Memory B cell (primary cell): ENCODE results near the gene EEF2.
"Not testable (repeated sequence)": the region's sequence is repeated elsewhere in the genome, so short reads cannot be mapped to it uniquely, and the experiment has no call there.

Experiments used
- ATAC-seq: fragments of 150-1000 bp; cut with Tn5 transposase; 2 replicates; pipeline ENCODE4 v1.10.0; 2021; ENCODE audit warnings: low read depth, mild to moderate bottlenecking, moderate library complexity
- DNase-seq, 2 donors: peaks; one replicate each; pipeline ENCODE4 v3.0.0; 2022; ENCODE audit warnings: low spot score in 2 of 2
- H3K27ac Mint-ChIP-seq: one replicate; pipeline ENCODE4 v1.8.0; 2022; ENCODE audit warnings: mild to moderate bottlenecking, moderate library complexity, mixed read lengths
- H3K27me3 Mint-ChIP-seq: one replicate; pipeline ENCODE4 v1.8.0; 2022; ENCODE audit warnings: mixed read lengths
- H3K36me3 Mint-ChIP-seq: one replicate; pipeline ENCODE4 v1.8.0; 2022; ENCODE audit warnings: mild to moderate bottlenecking, mixed read lengths
- H3K4me1 Mint-ChIP-seq: one replicate; pipeline ENCODE4 v1.8.0; 2022; ENCODE audit warnings: mixed read lengths
- H3K4me3 Mint-ChIP-seq: one replicate; pipeline ENCODE4 v1.8.0; 2022; ENCODE audit warnings: mild to moderate bottlenecking, moderate library complexity, mixed read lengths
- H3K9me3 Mint-ChIP-seq: one replicate; pipeline ENCODE4 v1.8.0; 2022; ENCODE audit warnings: mixed read lengths

Gene EEF2

GRCh38 chr19:4009990-4010807, 24.9 kb upstream of the EEF2 start:
- H3K4me1 Mint-ChIP-seq, result peaks cover 22% of the 10 kb centered on the region
- H3K27ac Mint-ChIP-seq, result no peak overlapping the region
- peaks cover 3% of the 10 kb centered on the region for H3K36me3 Mint-ChIP-seq
- no peak for ATAC-seq
- H3K9me3 Mint-ChIP-seq, result no peaks in the 10 kb centered on the region
- DNase-seq, result no peak
- no peak overlapping the region for H3K4me3 Mint-ChIP-seq
- no peaks in the 10 kb centered on the region for H3K27me3 Mint-ChIP-seq

GRCh38 chr19:4007836-4008539, 22.7 kb upstream of the EEF2 start:
- peaks cover 19% of the 10 kb centered on the region for H3K4me1 Mint-ChIP-seq
- H3K9me3 Mint-ChIP-seq, result no peaks in the 10 kb centered on the region
- peak overlapping the region; percentile 90 for H3K4me3 Mint-ChIP-seq
- no peaks in the 10 kb centered on the region for H3K27me3 Mint-ChIP-seq
- peak overlapping the region; percentile 85 for H3K27ac Mint-ChIP-seq
- H3K36me3 Mint-ChIP-seq, result peaks cover 2% of the 10 kb centered on the region
- no peak for ATAC-seq
- no peak for DNase-seq

GRCh38 chr19:4007021-4007835, 22.0 kb upstream of the EEF2 start, which contains the start of gene PIAS4:
Gene PIAS4 (plus strand): TSS chr19:4007736. CDS start chr19:4007761, 25 bp downstream.
- Mint-ChIP-seq H3K27ac (peak within 1 kb of the TSS; percentile 85), H3K36me3 (no peaks in the 10 kb centered on the region), H3K4me3 (peak within 1 kb of the TSS; percentile 90), H3K4me1 (peaks cover 17% of the 10 kb centered on the region), H3K27me3 (no peaks in the 10 kb centered on the region), H3K9me3 (no peaks in the 10 kb centered on the region)
- DNase-seq, result peak; percentile 86 to 89
- peak; percentile 84 for ATAC-seq

DNA sequence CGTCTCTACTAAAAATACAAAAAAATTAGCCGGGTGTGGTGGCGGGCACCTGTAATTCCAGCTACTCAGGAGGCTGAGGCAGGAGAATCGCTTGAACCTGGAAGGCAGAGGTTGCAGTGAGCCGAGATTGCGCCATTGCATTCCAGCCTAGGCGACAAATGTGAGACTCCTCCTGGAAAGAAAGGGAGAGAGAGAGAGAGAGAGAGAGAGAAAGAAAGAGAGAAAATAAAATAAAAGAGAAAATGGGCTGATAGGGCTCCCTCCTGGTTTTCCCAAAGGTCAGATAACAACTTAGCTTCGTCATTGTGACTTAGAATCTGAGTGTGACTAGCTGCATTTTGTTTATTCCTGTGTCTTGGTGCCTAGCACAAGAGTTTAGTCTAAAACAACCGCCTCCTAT, 20.2 kb upstream of the EEF2 start:
- H3K9me3 Mint-ChIP-seq, ATAC-seq, H3K27ac Mint-ChIP-seq, H3K36me3 Mint-ChIP-seq, H3K4me3 Mint-ChIP-seq, DNase-seq, H3K27me3 Mint-ChIP-seq: not testable (repeated sequence)
- H3K4me1 Mint-ChIP-seq, result peaks cover 12% of the 10 kb centered on the region

DNA sequence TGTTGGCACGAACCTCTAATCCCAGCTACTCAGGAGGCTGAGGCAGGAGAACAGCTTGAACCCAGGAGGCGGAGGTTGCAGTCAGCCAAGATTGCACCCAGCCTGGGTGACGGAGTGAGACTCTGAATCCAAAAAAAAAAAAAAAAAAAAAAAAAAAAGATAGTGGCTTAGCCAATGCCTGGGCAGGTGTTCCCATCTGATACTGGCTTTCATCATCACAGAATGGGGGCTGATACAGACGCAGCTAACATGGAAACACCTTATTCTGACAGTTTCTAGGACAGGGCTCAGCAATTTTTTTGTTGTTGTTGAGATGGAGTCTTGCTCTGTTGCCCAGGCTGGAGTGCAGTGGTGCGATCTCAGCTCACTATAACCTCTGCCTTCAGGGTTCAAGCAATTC, 15.5 kb upstream of the EEF2 start:
- not testable (repeated sequence) for ATAC-seq, H3K4me3 Mint-ChIP-seq, H3K36me3 Mint-ChIP-seq, H3K4me1 Mint-ChIP-seq, DNase-seq, H3K9me3 Mint-ChIP-seq, H3K27me3 Mint-ChIP-seq, H3K27ac Mint-ChIP-seq

DNA sequence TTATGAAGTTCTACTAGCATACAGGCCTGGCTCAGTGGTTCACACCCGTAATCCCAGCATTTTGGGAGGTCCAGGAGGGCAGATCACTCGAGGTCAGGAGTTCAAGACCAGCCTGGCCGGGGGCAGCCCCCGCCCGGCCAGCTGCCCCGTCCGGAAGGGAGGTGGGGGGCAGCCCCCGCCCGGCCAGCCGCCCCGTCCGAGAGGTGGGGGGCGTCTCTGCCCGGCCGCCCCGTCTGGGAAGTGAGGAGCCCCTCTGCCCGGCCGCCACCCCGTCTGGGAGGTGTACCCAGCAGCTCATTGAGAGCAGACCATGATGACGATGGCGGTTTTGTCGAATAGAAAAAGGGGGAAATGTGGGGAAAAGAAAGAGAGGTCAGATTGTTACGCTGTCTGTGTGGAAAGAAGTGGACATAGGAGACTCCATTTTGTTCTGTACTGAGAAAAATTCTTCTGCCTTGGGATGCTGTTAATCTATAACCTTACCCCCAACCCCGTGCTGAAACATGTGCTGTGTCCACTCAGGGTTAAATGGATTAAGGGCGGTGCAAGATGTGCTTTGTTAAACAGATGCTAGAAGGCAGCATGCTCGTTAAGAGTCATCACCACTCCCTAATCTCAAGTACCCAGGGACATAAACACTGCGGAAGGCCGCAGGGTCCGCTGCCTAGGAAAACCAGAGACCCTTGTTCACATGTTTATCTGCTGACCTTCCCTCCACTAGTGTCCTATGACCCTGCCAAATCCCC, 13.6 kb upstream of the EEF2 start:
- not testable (repeated sequence) for H3K36me3 Mint-ChIP-seq, DNase-seq, H3K9me3 Mint-ChIP-seq, H3K4me3 Mint-ChIP-seq, ATAC-seq, H3K4me1 Mint-ChIP-seq, H3K27me3 Mint-ChIP-seq
- peak overlapping the region; percentile 38 for H3K27ac Mint-ChIP-seq

DNA sequence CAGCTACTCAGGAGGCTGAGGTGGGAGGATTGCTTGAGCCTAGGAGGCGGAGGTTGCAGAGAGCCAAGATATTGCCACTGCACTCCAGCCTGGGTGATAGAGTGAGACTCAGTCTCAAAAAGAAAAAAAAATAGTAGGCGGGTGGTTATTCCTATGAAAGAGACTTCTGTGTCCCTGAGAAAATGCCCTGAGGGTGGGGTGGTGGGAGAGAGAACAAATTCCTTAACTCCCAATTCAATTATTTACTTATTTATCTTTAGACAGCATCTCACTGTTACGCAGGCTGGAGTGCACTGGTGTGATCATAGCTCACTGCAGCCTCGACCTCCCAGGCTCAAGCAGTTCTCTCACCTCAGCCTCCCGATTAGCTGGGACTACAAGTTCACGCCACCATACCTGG, 10.3 kb upstream of the EEF2 start:
- H3K27me3 Mint-ChIP-seq, result no peaks in the 10 kb centered on the region
- H3K9me3 Mint-ChIP-seq, result peaks cover 2% of the 10 kb centered on the region

GRCh38 chr19:3990815-3991117, 5.5 kb upstream of the EEF2 start:
- H3K4me3 Mint-ChIP-seq, result peak overlapping the region; percentile 66
- H3K36me3 Mint-ChIP-seq, result no peaks in the 10 kb centered on the region
- H3K27ac Mint-ChIP-seq, result no peak overlapping the region
- DNase-seq (no peak), ATAC-seq (no peak)
- peaks cover 9% of the 10 kb centered on the region for H3K4me1 Mint-ChIP-seq
- no peaks in the 10 kb centered on the region for H3K27me3 Mint-ChIP-seq
- peaks cover 2% of the 10 kb centered on the region for H3K9me3 Mint-ChIP-seq

More for the DNA sequence above, 10.3 kb upstream of the EEF2 start:
- H3K4me3 Mint-ChIP-seq, result no peak overlapping the region
- H3K36me3 Mint-ChIP-seq, result no peaks in the 10 kb centered on the region
- DNase-seq (no peak), ATAC-seq (no peak)
- H3K27ac Mint-ChIP-seq, result no peak overlapping the region
- peaks cover 12% of the 10 kb centered on the region for H3K4me1 Mint-ChIP-seq

- peaks cover 2% of the 10 kb centered on the region for H3K9me3 Mint-ChIP-seq
- ATAC-seq, result peak; percentile 22
- DNase-seq, result peak; percentile 86 to 92
- peaks cover 30% of the 10 kb centered on the region for H3K4me1 Mint-ChIP-seq
- H3K36me3 Mint-ChIP-seq, result peaks cover 19% of the 10 kb centered on the region
- H3K27me3 Mint-ChIP-seq, result no peaks in the 10 kb centered on the region
- H3K27ac Mint-ChIP-seq, result peak overlapping the region; percentile 96
- peak overlapping the region; percentile 87 for H3K4me3 Mint-ChIP-seq
Observed at GRCh38 chr19:3987619-3988371, 2.5 kb upstream of the EEF2 start.

GRCh38 chr19:3986260-3987041, 1.2 kb upstream of the EEF2 start:
- no peaks in the 10 kb centered on the region for H3K27me3 Mint-ChIP-seq
- peaks cover 33% of the 10 kb centered on the region for H3K4me1 Mint-ChIP-seq
- H3K27ac Mint-ChIP-seq, result peak overlapping the region; percentile 96
- peak; percentile 52 to 64 for DNase-seq
- peak overlapping the region; percentile 87 for H3K4me3 Mint-ChIP-seq
- peaks cover 2% of the 10 kb centered on the region for H3K9me3 Mint-ChIP-seq
- peaks cover 24% of the 10 kb centered on the region for H3K36me3 Mint-ChIP-seq
- peak; percentile 31 for ATAC-seq

GRCh38 chr19:3985643-3986259, 488 bp upstream of the EEF2 start:
- Mint-ChIP-seq H3K36me3 (peaks cover 27% of the 10 kb centered on the region), H3K9me3 (peaks cover 1% of the 10 kb centered on the region), H3K4me3 (peak overlapping the region; percentile 96), H3K4me1 (peaks cover 34% of the 10 kb centered on the region), H3K27ac (peak overlapping the region; percentile 96), H3K27me3 (no peaks in the 10 kb centered on the region)
- ATAC-seq (no peak), DNase-seq (no peak)

DNA sequence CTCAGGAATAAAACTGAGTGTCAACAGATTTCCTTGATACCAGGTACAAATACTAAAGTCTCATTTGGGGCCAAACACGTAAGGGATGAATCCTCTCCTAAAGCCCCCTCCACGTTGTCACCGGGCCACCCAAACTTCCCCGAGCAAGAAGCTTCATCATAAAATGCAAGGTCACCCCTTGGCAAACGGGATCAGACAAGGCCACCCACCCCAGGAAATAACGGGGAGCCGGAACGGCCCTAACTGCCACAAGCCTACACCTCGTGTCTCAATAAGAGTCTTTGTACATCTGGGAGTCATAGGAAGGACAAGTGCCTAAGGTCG, 717 bp downstream of the EEF2 start:
- Mint-ChIP-seq H3K9me3 (no peaks in the 10 kb centered on the region), H3K4me3 (peak overlapping the region; percentile 96), H3K36me3 (peaks cover 27% of the 10 kb centered on the region), H3K27ac (peak overlapping the region; percentile 96), H3K27me3 (no peaks in the 10 kb centered on the region), H3K4me1 (peaks cover 33% of the 10 kb centered on the region)
- no peak for ATAC-seq
- DNase-seq, result peak in 1 of 2 donors; percentile 37
